ENCODE measurements around the gene TAF4.
A peak's percentile ranks its signal among the peaks of the same experiment; 100 is the strongest.

TAF4 gene

GRCh38 chr20:62069741-62070216 is 4.1 kb upstream of the TAF4 start:
- TF ChIP-seq, protein P1, sequence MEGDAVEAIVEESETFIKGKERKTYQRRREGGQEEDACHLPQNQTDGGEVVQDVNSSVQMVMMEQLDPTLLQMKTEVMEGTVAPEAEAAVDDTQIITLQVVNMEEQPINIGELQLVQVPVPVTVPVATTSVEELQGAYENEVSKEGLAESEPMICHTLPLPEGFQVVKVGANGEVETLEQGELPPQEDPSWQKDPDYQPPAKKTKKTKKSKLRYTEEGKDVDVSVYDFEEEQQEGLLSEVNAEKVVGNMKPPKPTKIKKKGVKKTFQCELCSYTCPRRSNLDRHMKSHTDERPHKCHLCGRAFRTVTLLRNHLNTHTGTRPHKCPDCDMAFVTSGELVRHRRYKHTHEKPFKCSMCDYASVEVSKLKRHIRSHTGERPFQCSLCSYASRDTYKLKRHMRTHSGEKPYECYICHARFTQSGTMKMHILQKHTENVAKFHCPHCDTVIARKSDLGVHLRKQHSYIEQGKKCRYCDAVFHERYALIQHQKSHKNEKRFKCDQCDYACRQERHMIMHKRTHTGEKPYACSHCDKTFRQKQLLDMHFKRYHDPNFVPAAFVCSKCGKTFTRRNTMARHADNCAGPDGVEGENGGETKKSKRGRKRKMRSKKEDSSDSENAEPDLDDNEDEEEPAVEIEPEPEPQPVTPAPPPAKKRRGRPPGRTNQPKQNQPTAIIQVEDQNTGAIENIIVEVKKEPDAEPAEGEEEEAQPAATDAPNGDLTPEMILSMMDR (IDR thresholded peaks at IDR 0.05; ENCODE audit: extremely low read depth, missing control alignments): no peak
- no peak for DNase-seq (ENCODE audit: low spot score)

- TF ChIP-seq, protein P1 (IDR thresholded peaks at IDR 0.05; ENCODE audit: extremely low read depth, missing control alignments): no peak
- peak; percentile 2 for DNase-seq (ENCODE audit: low spot score)
These were observed 3.3 kb upstream of the TAF4 start for GRCh38 chr20:62068997-62069396.

GRCh38 chr20:62067547-62068260 is 2.0 kb upstream of the TAF4 start:
- DNase-seq (ENCODE audit: low spot score): no peak
- TF ChIP-seq, protein P1 (IDR thresholded peaks at IDR 0.05; ENCODE audit: extremely low read depth, missing control alignments): no peak

DNA sequence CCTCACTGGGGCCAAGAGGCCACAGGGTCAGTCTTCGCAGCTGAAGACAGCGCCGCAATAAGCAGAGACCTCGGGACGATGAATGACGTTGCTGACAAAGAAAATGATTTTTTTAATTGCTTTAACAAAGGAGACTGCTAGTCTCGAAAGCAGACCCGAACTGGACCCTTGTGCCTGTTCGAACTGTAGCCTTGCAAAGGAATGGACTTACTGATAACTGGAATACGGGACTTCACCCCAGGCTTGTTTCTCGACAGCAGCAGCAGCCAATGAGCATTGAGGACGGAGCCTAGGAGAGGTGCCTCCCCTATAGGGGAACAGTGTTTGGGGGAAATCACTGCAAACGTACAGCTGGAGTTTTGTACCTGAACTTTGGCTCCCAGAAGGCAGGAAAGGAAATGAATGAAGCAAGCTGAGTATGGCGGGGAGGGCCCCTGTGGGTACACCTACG is 1.3 kb upstream of the TAF4 start:
- DNase-seq (ENCODE audit: low spot score): peak; percentile 72
- TF ChIP-seq, protein P1 (IDR thresholded peaks at IDR 0.05; ENCODE audit: extremely low read depth, missing control alignments): no peak

GRCh38 chr20:62066339-62066982 is 780 bp upstream of the TAF4 start:
- TF ChIP-seq, protein P1 (IDR thresholded peaks at IDR 0.05; ENCODE audit: extremely low read depth, missing control alignments): no peak
- DNase-seq (ENCODE audit: low spot score): no peak

DNA sequence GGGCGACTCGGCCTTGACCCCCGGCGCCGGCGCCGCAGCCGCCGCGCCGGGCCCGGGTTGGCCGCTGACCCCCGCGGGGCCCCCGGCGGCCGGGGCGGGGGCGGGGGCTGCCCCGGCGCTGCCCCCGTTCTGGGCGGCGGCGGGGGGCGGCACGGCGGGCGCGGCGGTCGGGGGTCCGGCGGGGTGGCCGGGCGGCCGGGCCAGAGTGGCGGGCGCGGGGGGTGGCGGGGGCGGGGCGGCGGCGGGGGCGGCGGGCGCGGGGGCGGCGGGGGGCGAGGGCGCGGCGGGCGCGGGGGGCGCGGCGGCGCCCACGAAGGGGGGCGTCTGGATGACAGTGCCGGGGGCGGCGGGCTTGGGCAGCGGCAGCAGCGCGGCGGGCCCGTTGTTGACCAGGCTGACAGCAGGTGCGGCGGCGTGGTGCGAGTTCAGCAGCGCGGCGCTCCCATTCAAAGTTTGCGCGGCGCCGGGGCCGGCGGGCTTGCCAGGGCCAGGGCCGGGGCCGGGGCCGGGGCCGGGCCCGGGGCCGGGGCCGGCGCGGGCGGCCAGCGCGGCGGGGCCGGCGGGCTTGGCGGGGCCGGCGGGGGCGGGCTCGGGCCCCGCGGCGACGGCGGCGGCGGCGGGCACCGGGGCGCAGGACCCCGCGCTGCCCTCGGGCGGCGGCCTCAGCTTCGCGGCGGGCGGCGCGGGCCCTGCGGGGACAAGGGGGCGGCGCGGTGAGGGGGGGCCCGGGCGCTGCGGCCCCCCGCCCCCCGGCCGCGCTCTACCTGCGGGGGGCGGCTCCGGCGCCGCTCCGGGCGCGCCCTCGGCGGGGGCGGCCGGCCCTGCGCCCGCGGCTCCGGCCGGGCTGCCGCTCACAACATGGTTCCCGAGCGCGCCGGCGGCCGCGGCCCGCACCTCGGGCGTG is 659 bp downstream of the TAF4 start:
- peak; percentile 77 for DNase-seq (ENCODE audit: low spot score)
- TF ChIP-seq, protein P1 (IDR thresholded peaks at IDR 0.05; ENCODE audit: extremely low read depth, missing control alignments): no peak

Measured in GM20000 (cell line).